LoVo (cell line): ENCODE measurements around the gene ACSBG1.

Experiments
- DNase-seq: peaks from one replicate; pipeline ENCODE4 v3.0.0-alpha.2; 2016; ENCODE audit warnings: low spot score

The ACSBG1 gene, protein sequence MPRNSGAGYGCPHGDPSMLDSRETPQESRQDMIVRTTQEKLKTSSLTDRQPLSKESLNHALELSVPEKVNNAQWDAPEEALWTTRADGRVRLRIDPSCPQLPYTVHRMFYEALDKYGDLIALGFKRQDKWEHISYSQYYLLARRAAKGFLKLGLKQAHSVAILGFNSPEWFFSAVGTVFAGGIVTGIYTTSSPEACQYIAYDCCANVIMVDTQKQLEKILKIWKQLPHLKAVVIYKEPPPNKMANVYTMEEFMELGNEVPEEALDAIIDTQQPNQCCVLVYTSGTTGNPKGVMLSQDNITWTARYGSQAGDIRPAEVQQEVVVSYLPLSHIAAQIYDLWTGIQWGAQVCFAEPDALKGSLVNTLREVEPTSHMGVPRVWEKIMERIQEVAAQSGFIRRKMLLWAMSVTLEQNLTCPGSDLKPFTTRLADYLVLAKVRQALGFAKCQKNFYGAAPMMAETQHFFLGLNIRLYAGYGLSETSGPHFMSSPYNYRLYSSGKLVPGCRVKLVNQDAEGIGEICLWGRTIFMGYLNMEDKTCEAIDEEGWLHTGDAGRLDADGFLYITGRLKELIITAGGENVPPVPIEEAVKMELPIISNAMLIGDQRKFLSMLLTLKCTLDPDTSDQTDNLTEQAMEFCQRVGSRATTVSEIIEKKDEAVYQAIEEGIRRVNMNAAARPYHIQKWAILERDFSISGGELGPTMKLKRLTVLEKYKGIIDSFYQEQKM

GRCh38 chr15:78234515-78235040 lies at the start of gene ACSBG1:
Gene ACSBG1, minus strand, starts transcription at chr15:78234565. Its CDS starts 64 bp downstream, at chr15:78234501.
- DNase-seq = no peak

GRCh38 chr15:78282324-78282723 lies 48.0 kb upstream of the ACSBG1 start:
- no peak for DNase-seq

DNA sequence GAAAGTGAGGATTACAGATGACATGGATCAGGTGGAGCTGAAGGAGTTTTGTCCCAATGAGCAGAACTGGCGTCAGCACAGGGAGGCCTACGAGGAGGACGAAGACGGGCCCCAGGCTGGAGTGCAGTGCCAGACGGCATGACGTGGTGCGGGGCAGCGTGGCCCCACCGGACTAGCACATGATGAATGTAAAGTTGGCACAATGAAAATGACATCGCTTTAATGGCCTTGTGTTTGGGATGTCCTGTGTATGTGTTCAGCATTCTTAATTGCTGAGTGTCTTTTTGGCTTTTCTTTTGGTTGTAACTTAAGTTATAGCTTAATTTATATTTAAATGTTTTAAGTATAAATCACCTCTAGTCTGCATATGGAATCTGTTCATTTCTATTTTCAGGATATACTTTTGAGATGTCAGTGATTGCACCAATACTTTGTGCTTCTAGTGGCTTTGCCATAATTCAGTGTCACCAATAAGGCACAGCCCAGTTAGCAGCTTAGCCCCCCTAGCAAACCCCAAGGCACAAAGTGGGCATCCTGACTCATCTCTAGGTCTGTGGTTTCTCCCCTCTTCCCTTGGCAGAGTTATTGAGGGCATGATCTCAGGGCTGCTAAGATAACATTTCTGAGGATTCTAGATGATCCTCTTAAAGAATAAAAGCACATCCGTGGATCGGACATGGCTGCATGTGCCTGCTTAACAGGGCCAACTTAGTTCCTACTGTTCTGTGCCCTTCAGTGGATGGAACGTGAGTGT lies 46.1 kb upstream of the ACSBG1 start:
- DNase-seq = no peak

DNA sequence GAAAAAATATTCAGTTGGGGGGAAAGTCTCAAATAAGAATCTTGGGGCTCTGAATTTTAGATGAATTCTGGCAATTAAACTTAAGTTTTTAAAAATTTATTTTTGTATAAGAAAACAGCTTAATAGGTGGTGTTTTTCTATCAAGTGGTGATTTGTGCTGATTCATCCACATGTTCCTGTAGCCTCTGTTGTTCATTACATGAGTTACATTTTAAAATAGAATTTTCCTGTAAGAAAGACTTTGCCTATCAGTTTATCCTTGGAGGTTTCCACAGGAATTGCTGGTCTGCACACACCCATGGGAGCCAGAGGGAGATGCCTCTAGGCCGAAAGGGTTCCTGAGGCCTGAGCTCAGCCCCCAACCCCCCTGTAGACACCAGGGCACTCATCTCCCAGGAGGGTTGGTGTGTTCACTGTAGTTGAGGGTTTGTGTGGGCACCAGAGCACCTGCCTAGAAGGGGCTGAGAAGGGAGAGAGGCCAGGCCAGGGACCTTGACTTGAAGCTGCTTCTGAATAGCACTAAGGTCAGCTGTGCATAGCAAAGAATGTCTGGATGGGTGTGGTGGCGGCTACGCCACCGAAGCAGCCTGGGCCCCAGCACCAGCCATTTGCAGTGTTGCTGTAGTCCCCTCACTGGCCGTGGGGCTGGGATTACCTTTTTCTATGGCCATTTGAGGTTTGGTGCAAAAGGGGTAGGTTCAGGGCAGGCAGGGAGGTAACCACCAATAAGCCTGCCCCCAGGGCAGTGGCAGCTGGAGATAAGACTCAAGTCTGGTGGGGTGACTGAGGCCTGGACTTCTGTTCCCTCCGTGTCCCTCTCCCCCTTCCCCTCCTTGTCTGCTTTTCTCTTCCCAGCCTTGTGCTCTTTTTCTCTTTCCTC lies 41.9 kb upstream of the ACSBG1 start:
- DNase-seq = no peak

DNA sequence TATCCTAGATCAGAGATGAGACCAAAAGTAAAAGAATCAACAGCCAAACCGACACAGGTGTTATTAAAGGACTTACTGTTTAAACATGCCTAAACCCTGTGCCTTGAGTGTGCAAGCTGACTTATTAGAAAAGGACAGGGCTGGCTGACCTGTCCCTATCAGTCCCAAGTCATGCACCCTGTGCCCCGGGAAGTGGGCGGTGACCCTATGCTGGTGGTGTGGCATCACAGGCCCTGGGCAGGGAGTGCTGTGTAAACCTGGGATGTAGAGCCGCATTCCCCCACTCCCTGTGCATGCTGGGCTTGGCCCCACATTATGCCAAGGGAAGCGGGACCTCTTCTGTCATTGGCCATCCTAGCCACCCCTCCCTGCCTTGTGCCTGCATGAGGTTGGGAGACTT lies 40.6 kb upstream of the ACSBG1 start:
- no peak for DNase-seq

DNA sequence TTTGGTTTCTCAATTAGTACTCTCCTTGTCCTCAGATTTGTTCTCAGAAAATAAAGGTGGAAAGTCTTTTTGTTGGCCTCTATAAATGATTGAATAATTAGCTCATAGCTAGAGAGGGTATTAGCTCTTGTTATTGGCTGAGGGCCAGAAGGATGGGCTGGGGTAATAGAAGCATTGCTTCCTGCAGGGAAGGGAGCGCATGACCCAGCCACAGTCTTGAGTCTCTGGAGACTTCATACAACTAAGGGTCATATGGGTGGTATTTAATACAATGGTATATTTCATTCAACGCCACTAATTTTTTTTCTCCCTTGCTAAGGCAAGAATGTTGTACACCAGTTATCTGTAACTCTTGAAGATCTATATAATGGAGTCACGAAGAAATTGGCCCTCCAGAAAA lies 38.4 kb upstream of the ACSBG1 start:
- DNase-seq = no peak

DNA sequence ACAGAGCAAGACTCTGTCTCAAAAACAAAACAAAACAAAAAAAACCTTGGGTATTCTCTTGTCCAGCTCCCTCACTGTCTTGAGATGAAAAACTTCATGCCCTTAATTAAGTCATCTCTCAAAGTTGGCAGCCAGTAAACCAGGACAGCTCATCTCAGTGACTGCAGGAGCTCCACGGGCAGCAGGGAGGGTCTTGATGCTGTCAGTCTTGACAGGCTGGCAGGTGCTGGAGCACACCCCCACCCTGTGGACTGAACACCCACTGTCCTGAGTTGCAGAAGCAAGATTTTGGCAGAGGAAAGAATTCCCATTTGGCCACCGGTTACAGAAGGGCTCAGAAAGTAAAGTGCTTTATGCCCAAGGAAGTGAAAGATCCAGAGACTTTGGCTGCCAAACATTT lies 38.0 kb upstream of the ACSBG1 start:
- no peak for DNase-seq

DNA sequence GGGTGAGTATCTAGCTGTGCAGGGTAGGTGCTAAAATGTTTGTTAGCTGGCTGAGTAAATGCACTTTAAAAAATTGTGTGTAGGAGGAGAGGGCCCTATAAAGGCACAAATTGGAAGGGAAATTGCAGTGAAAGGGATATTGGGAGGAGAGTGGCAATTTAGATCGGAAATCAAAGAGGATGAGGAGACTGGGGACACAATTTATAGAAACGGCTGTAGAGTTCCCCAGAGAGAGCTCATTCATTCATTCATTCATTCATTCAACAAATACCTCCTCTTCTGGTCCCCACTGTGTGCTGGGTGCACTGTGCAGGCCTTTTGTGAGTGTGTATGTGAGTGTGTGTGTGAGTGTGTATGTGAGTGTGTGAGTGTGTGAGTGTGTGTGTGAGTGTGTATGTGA lies 32.4 kb upstream of the ACSBG1 start:
- no peak for DNase-seq

DNA sequence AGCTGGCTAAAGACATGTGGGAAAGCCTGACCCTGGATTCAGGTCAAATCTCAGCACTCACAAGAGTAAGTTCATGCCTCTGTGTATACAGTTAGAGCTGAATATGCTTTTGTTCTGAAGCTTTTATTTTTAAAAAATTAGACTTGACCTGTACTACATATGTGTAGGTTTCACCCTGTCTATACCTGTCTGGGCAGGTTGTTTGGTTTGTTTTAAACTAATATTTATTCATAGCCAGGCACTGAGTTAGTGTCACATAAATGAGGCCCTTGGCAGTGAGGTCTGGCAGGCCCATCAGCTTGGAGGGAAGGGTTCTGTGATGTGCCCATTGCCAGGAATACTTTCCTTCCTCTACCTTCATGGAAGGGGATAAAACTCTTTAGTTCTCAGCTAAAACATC lies 31.9 kb upstream of the ACSBG1 start:
- DNase-seq = no peak

DNA sequence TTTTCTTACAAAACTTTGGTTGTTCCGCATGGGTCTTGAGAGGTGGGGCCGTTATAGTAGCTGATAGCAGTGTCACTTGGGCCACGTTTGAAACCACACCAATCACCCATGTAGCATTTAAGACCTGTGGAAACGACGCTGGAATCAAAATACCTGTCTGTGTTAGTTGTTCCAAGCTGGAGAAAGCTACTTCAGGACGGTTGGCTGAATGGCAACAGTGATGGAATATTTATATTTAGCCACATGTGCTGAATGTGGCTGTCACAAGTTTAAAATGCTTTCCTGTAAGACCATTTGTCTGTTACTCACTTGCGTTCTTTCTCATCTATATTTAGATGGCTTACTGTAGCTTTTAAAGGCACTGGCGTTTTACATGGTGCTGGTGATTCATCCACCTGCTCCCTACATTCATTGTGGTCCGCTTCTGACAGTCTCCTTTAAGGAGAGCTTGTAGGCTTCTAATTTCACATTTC lies 31.4 kb upstream of the ACSBG1 start:
- no peak for DNase-seq

DNA sequence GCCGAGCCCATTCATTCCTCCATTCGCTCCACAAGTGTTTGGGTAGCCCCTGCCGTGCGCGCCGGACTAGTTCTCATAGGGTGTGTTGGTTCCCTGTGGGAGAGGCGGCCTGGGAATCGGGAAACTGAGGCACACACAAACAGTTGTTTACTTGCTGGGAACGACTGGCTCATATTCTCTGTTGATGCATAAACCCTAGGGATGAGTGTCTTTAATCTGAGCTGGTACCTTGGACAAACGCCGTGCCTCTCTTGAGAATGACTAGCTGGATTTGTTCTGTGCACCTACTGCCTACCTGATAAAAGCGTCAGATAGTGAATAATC lies 30.7 kb upstream of the ACSBG1 start:
- no peak for DNase-seq

- DNase-seq = peak; percentile 61
Measured at GRCh38 chr15:78264304-78265136, 30.2 kb upstream of the ACSBG1 start, which contains the start of gene DNAJA4. Gene DNAJA4, plus strand, starts transcription at chr15:78264562. Its CDS starts 202 bp downstream, at chr15:78264764.

- peak; percentile 69 for DNase-seq
Measured at GRCh38 chr15:78263907-78264303, 29.5 kb upstream of the ACSBG1 start.

DNA sequence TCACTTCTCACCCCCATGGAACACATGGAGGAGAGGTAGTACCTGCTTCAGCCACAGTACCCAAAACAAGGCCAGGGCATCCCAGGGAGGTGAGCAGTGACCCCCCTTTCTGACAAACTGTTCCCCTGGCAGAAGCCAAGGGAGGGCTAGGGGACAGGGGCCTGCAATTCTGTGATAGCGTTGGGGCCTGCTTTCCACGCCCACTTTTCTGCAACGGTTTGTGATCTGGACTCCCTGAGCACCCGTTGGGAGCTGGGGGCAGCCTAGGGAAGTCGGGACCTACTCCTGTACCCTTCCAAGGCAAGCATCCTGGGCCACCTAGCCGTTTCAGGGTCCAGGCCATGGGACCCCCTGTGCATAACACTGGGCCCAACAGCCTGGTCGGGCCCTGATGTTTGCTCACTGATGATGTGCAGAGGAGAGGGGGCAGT lies 29.0 kb upstream of the ACSBG1 start:
- DNase-seq = no peak

DNA sequence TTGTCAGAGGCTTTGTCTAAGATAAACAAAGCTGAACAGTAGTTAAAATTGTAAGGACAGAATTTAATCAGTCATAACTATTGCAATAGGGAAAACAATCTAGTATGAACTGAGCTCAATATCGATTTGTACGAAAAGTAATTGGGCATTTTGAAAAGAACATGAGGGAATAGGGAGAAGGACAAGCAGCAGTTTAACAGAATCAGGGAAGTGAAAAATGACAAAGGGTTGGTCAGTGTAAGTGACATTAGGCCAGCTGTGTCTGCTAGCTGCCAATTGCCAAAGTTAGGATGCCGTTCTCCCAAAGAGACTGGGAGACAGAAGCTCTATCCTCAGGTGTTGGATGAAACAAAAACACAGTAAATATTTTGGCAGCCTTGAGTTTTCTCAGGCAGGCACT lies 26.7 kb upstream of the ACSBG1 start:
- no peak for DNase-seq

DNA sequence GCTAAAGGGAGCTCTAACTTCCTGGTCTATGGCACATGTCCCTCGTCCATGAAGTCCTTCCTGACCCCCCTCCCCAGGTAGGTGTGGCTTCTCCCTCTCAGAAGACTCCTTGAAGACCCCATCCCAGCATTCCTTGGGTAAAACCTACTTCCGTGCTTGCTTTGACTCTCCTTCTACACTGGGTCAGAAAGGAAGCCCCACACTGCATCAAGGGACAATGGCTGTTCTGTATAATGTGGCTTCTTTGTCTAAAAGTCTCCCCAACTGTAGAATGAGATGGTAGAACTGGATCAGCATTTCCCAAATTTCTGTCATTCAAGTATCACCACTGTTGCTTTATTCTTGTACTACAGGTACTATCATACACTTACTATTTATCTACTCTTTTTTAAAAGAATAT lies 26.1 kb upstream of the ACSBG1 start:
- DNase-seq = no peak

- DNase-seq = peak; percentile 44
Measured at GRCh38 chr15:78259232-78259631, 24.9 kb upstream of the ACSBG1 start.

DNA sequence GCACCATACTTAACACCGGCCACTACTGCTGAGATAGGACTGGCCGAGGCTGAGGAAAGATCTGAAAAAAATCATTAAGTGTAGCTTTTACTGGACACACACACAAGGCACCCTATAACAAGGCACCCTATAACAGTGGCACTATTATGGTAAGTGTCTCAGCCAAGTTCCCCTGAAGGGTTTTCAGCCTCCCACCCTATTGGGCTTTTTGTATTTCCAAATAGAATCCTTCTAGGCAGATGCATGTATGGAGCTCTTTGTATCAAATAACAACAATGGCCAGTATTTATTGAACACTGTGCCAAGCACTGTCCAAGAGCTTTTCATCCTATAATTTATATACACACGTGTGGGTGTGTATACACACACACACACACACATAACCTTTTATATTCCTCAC lies 23.3 kb upstream of the ACSBG1 start:
- DNase-seq = no peak

GRCh38 chr15:78256044-78256437 lies 21.7 kb upstream of the ACSBG1 start:
- DNase-seq = no peak

DNA sequence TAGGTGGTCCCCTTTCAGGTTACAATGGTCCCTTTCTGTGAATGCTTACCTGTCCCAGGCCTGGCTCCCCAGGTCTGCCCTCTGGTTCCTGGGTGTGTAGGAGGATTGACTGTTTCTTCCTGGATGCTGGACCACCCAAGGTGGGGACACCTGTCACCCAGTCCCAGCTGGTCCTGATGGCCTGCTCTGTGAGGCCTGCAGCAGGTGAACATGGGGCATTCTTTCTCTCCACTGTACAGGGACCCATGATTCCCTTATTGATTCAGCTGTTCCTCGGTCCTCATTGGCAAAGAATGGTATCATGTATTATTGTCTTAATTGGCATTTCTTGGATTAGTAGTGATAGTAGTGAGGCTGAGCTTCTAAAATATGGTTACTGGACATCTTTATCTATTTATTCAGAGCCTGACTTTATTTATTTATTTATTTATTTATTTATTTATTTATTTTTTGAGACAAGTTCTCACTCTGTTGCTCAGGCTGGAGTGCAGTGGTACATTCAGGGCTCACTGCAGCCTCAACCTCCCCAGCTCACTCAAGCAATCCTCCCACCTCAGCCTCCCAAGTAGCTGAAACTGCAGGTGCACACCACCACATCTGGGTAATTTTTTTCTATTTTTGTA lies 21.2 kb upstream of the ACSBG1 start:
- DNase-seq = no peak
